AG04450 (cell line): ENCODE measurements around the gene ADAMTS17. TPM values are rescaled to one million over a fixed set of nuclear protein-coding genes. Genes with fewer than 3 reads are reported as not detected.

Experiments
- CTCF ChIA-PET: fragments of 300-600, 350-600 bp; formaldehyde crosslinking; extraction: SDS; loops from one replicate; lab custom pipeline; 2022; ENCODE audit warnings: antibody characterized with exemption, inconsistent platforms; lab: Charles Lee
- POLR2A ChIA-PET: fragments of 350-600 bp; formaldehyde crosslinking; extraction: SDS; loops from one replicate; lab custom pipeline; 2021; ENCODE audit warnings: antibody characterized with exemption, inconsistent platforms; lab: Yijun Ruan, JAX
- DNase-seq: peaks from one replicate; pipeline ENCODE4 v3.0.0-alpha.2; 2011; ENCODE audit warnings: low read depth, low spot score
- H3K27ac ChIP-seq: one replicate; pipeline ENCODE4 v1.5.1; 2012; ENCODE audit warnings: low read depth, low read length, control low read depth
- H3K27me3 ChIP-seq: one replicate; pipeline ENCODE4 v1.6.0; 2012; ENCODE audit warnings: low read length; ENCODE audit not compliant: control insufficient read depth, insufficient read depth
- H3K4me3 ChIP-seq: 2 replicates; pipeline ENCODE4 v1.5.1; 2011; ENCODE audit warnings: mild to moderate bottlenecking, low read depth, low read length, control low read depth
- H3K9me3 ChIP-seq: 2 replicates; pipeline ENCODE4 v1.5.1; 2012; ENCODE audit warnings: low read length; ENCODE audit not compliant: control insufficient read depth, insufficient read depth
- polyA plus RNA-seq: library from polyadenylated mRNA; depleted of rRNA; stranded (reverse); fragments of >200 nt; gene quantifications from 2 replicates; pipeline ENCODE4 v1.2.3, GENCODE V29; 2011
- TF ChIP-seq, protein P1 (sequence below): IDR thresholded peaks from 2 replicates; pipeline ENCODE4 v1.5.1; 2011; ENCODE audit warnings: low read depth, low read length, control low read depth, inconsistent platforms

The ADAMTS17 gene
- polyA plus RNA-seq, 1 experiment, result 0.06 TPM

GRCh38 chr15:100103828-100104227, 237.9 kb downstream of the ADAMTS17 start:
- H3K27me3 ChIP-seq, result no peaks in the 10 kb centered on the region
- ChIA-PET CTCF (no interaction called here), POLR2A (no interaction called here)
- peaks cover 5% of the 10 kb centered on the region for H3K9me3 ChIP-seq
- no peak overlapping the region for H3K27ac ChIP-seq
- TF ChIP-seq, protein P1, sequence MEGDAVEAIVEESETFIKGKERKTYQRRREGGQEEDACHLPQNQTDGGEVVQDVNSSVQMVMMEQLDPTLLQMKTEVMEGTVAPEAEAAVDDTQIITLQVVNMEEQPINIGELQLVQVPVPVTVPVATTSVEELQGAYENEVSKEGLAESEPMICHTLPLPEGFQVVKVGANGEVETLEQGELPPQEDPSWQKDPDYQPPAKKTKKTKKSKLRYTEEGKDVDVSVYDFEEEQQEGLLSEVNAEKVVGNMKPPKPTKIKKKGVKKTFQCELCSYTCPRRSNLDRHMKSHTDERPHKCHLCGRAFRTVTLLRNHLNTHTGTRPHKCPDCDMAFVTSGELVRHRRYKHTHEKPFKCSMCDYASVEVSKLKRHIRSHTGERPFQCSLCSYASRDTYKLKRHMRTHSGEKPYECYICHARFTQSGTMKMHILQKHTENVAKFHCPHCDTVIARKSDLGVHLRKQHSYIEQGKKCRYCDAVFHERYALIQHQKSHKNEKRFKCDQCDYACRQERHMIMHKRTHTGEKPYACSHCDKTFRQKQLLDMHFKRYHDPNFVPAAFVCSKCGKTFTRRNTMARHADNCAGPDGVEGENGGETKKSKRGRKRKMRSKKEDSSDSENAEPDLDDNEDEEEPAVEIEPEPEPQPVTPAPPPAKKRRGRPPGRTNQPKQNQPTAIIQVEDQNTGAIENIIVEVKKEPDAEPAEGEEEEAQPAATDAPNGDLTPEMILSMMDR, result no peak
- DNase-seq, result no peak
- no peak overlapping the region for H3K4me3 ChIP-seq

- ChIA-PET POLR2A (no interaction called here), CTCF (no interaction called here)
Measured at GRCh38 chr15:100101426-100102089, 240.2 kb downstream of the ADAMTS17 start.

GRCh38 chr15:100100926-100101325, 240.8 kb downstream of the ADAMTS17 start:
- Histone ChIP-seq H3K27ac (no peak overlapping the region), H3K4me3 (no peak overlapping the region), H3K27me3 (no peaks in the 10 kb centered on the region), H3K9me3 (peaks cover 7% of the 10 kb centered on the region)
- ChIA-PET POLR2A (no interaction called here), CTCF (no interaction called here)
- TF ChIP-seq, protein P1, result no peak
- DNase-seq, result no peak

More at GRCh38 chr15:100101426-100102089, 240.2 kb downstream of the ADAMTS17 start:
- Histone ChIP-seq H3K4me3 (no peak overlapping the region), H3K27me3 (no peaks in the 10 kb centered on the region), H3K27ac (no peak overlapping the region), H3K9me3 (peaks cover 7% of the 10 kb centered on the region)
- DNase-seq, result no peak
- TF ChIP-seq, protein P1, result no peak

- Histone ChIP-seq H3K27ac (no peak overlapping the region), H3K27me3 (no peaks in the 10 kb centered on the region), H3K4me3 (no peak overlapping the region), H3K9me3 (peaks cover 10% of the 10 kb centered on the region)
- DNase-seq, result no peak
- TF ChIP-seq, protein P1, result no peak
- ChIA-PET POLR2A (no interaction called here), CTCF (no interaction called here)
Measured at GRCh38 chr15:100099976-100100375, 241.8 kb downstream of the ADAMTS17 start.

DNA sequence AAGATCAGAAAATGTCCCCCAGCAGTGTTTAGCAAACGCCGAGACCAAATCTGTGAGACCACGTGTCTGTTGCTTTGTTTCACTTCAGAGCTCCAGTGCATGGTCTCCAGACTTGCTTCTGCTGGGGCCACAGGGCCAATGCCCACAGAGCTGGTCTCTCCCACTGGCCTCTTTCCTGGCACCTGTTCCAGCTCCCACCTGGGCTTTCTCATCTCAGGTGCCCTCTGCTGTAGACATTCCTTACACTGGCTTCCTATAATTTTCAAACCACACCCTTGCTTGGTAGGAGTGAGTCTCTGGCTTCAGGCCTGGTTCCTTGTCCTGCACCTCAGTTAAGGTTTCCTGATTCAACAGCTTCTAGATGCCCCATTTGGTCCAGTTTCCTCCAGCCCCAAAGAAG, 243.1 kb downstream of the ADAMTS17 start:
- Histone ChIP-seq H3K9me3 (peaks cover 12% of the 10 kb centered on the region), H3K4me3 (no peak overlapping the region), H3K27ac (no peak overlapping the region), H3K27me3 (no peaks in the 10 kb centered on the region)
- CTCF ChIA-PET, result no interaction called here
- POLR2A ChIA-PET, result no interaction called here
- DNase-seq, result no peak
- TF ChIP-seq, protein P1, result no peak
